NOMO-1 treated with dmso at 0.1 percent for 144 hours (cell line): ENCODE data around the gene ATP2B2.

Experiments used
- DNase-seq: peaks from one replicate; lab custom pipeline; 2025; ENCODE audit not compliant: unreplicated experiment; lab: John Stamatoyannopoulos, UW

Gene ATP2B2

GRCh38 chr3:10405816-10406215, 99.6 kb downstream of the ATP2B2 start:
- DNase-seq = no peak

- no peak for DNase-seq
These were observed 100.5 kb downstream of the ATP2B2 start for GRCh38 chr3:10404876-10405275.

- no peak for DNase-seq
These were observed 101.0 kb downstream of the ATP2B2 start for GRCh38 chr3:10404377-10404776.

GRCh38 chr3:10401990-10402761, 103.2 kb downstream of the ATP2B2 start:
- no peak for DNase-seq

GRCh38 chr3:10400749-10401495, 104.5 kb downstream of the ATP2B2 start:
- no peak for DNase-seq

- no peak for DNase-seq
These were observed 105.2 kb downstream of the ATP2B2 start for GRCh38 chr3:10400050-10400748.

GRCh38 chr3:10399634-10400033, 105.8 kb downstream of the ATP2B2 start:
- no peak for DNase-seq

- no peak for DNase-seq
These were observed 107.0 kb downstream of the ATP2B2 start for GRCh38 chr3:10398341-10398740.

GRCh38 chr3:10397879-10398278, 107.5 kb downstream of the ATP2B2 start:
- DNase-seq = no peak

GRCh38 chr3:10396931-10397330, 108.5 kb downstream of the ATP2B2 start:
- DNase-seq = no peak

- DNase-seq = no peak
These were observed 109.3 kb downstream of the ATP2B2 start for GRCh38 chr3:10396083-10396482.

- no peak for DNase-seq
These were observed 109.7 kb downstream of the ATP2B2 start for GRCh38 chr3:10395671-10396070.

- DNase-seq = no peak
These were observed 110.2 kb downstream of the ATP2B2 start for GRCh38 chr3:10395196-10395595.

- DNase-seq = no peak
These were observed 110.8 kb downstream of the ATP2B2 start for GRCh38 chr3:10394491-10395025.

GRCh38 chr3:10393514-10393913, 111.9 kb downstream of the ATP2B2 start:
- DNase-seq = no peak

- DNase-seq = no peak
These were observed 112.4 kb downstream of the ATP2B2 start for GRCh38 chr3:10392906-10393461.

GRCh38 chr3:10392244-10392643, 113.1 kb downstream of the ATP2B2 start:
- DNase-seq = no peak

GRCh38 chr3:10391391-10391790, 114.0 kb downstream of the ATP2B2 start:
- DNase-seq = no peak

GRCh38 chr3:10390641-10391373, 114.6 kb downstream of the ATP2B2 start:
- no peak for DNase-seq

GRCh38 chr3:10389995-10390394, 115.4 kb downstream of the ATP2B2 start:
- DNase-seq = peak; percentile 73

GRCh38 chr3:10389339-10389738, 116.0 kb downstream of the ATP2B2 start:
- no peak for DNase-seq
